Activated CD4-positive, CD25-positive, alpha-beta regulatory T cell treated with anti-CD3 and anti-CD28 coated beads, Interleukin-2, amount 50 U/mL, for 72 hours (primary cell): ENCODE results near the gene FBXL17.

ENCODE experiments used
- DNase-seq: peaks from one replicate; pipeline ENCODE4 v3.0.0; 2021

Gene FBXL17

GRCh38 chr5:107840592-107840991, 541.3 kb downstream of the FBXL17 start:
- DNase-seq, result no peak

GRCh38 chr5:107840161-107840560, 541.7 kb downstream of the FBXL17 start:
- no peak for DNase-seq

- no peak for DNase-seq
Observed at GRCh38 chr5:107835096-107835495, 546.8 kb downstream of the FBXL17 start.

GRCh38 chr5:107832746-107833145, 549.2 kb downstream of the FBXL17 start:
- DNase-seq, result no peak

GRCh38 chr5:107831612-107832395, 550.1 kb downstream of the FBXL17 start:
- no peak for DNase-seq

- no peak for DNase-seq
Observed at GRCh38 chr5:107830750-107831149, 551.1 kb downstream of the FBXL17 start.

- no peak for DNase-seq
Observed at GRCh38 chr5:107826311-107827000, 555.4 kb downstream of the FBXL17 start.

GRCh38 chr5:107824821-107825220, 557.1 kb downstream of the FBXL17 start:
- DNase-seq, result no peak

- DNase-seq, result no peak
Observed at GRCh38 chr5:107821288-107821687, 560.6 kb downstream of the FBXL17 start.

- DNase-seq, result no peak
Observed at GRCh38 chr5:107820429-107820828, 561.5 kb downstream of the FBXL17 start.

- no peak for DNase-seq
Observed at GRCh38 chr5:107817951-107818350, 563.9 kb downstream of the FBXL17 start.

GRCh38 chr5:107817436-107817835, 564.5 kb downstream of the FBXL17 start:
- no peak for DNase-seq

- DNase-seq, result no peak
Observed at GRCh38 chr5:107815109-107815508, 566.8 kb downstream of the FBXL17 start.

GRCh38 chr5:107814183-107814827, 567.6 kb downstream of the FBXL17 start:
- no peak for DNase-seq

GRCh38 chr5:107813559-107813958, 568.3 kb downstream of the FBXL17 start:
- DNase-seq, result no peak

GRCh38 chr5:107812570-107813141, 569.2 kb downstream of the FBXL17 start:
- DNase-seq, result no peak

- DNase-seq, result no peak
Observed at GRCh38 chr5:107809201-107810034, 572.5 kb downstream of the FBXL17 start.
